H1 (cell line): Measurements from ENCODE around the gene TYSND1. TPM values are rescaled to one million over a fixed set of nuclear protein-coding genes. Genes with fewer than 3 reads are reported as not detected.

ENCODE experiments used
- BACH1 ChIP-seq: IDR thresholded peaks from 2 replicates; pipeline ENCODE4 v1.6.1; 2012; ENCODE audit warnings: low read length, improper control_type of control experiment
- CTCF ChIP-seq, 3 experiments: IDR thresholded peaks; 1 replicate in 2 of 3; 2 replicates in 1 of 3; pipeline versions ENCODE4 v1.5.1 to v1.6.1; 2011; ENCODE audit warnings: low read length in 3 of 3, mild to moderate bottlenecking in 3 of 3, inconsistent platforms in 2 of 3, low read depth in 1 of 3, moderate library complexity in 1 of 3; ENCODE audit not compliant: insufficient read depth in 1 of 3; ENCODE audit errors: control extremely low read depth in 1 of 3
- KDM4A ChIP-seq: IDR thresholded peaks from one replicate; pipeline ENCODE4 v1.7.1; 2012; ENCODE audit warnings: low read depth, mild to moderate bottlenecking, moderate library complexity, low read length, inconsistent platforms; ENCODE audit not compliant: severe bottlenecking
- MAX ChIP-seq: IDR thresholded peaks from 2 replicates; pipeline ENCODE4 v1.6.1; 2012; ENCODE audit warnings: inconsistent platforms
- NANOG ChIP-seq: IDR thresholded peaks from 2 replicates; pipeline ENCODE4 v1.6.1; 2011; ENCODE audit warnings: low read length, low read depth, mild to moderate bottlenecking, inconsistent platforms; ENCODE audit not compliant: insufficient read depth, poor library complexity, severe bottlenecking
- POLR2AphosphoS5 ChIP-seq: IDR thresholded peaks from 2 replicates; pipeline ENCODE4 v1.6.1; 2011; ENCODE audit warnings: low read depth, low read length
- RNF2 ChIP-seq: fragments of 200-900, 300-1000 bp; sonication (generic); IDR thresholded peaks from 2 replicates; pipeline ENCODE4 v1.7.1; 2016; ENCODE audit warnings: borderline replicate concordance, low read depth, mild to moderate bottlenecking, antibody characterized with exemption, low read length; ENCODE audit not compliant: poor library complexity, severe bottlenecking; ENCODE audit errors: missing control alignments
- YY1 ChIP-seq: IDR thresholded peaks from 2 replicates; pipeline ENCODE4 v1.6.1; 2011; ENCODE audit warnings: low read depth, mild to moderate bottlenecking, low read length
- polyA plus RNA-seq, 7 experiments: library from polyadenylated mRNA; depleted of rRNA in 3 of 7; stranded (reverse) in 5 of 7; unstranded in 2 of 7; fragments of >200 nt in 5 of 7; fragments of 200-250 nt in 2 of 7; gene quantifications; 1 replicate in 5 of 7; 2 replicates in 1 of 7; 4 replicates in 1 of 7; pipeline versions ENCODE4 v1.2.1 to v1.2.3, GENCODE V29; 2011 to 2013; ENCODE audit warnings: missing spikeins in 2 of 7, mixed read lengths in 2 of 7
- total RNA-seq: library from RNA; stranded (reverse); fragmentation: NEBNext Ultra II Directional; extraction: Animal tissue kit (Norgen Biotek cat#: 25700); gene quantifications from 2 replicates; pipeline ENCODE4 v1.2.1, GENCODE V29; 2021

TYSND1 gene
- total and polyA plus RNA-seq, 2 of the 8 experiments (the other 6 are each of a cell fraction or from before 2014, with no cell fraction given) = 11.9 to 15.0 TPM

DNA sequence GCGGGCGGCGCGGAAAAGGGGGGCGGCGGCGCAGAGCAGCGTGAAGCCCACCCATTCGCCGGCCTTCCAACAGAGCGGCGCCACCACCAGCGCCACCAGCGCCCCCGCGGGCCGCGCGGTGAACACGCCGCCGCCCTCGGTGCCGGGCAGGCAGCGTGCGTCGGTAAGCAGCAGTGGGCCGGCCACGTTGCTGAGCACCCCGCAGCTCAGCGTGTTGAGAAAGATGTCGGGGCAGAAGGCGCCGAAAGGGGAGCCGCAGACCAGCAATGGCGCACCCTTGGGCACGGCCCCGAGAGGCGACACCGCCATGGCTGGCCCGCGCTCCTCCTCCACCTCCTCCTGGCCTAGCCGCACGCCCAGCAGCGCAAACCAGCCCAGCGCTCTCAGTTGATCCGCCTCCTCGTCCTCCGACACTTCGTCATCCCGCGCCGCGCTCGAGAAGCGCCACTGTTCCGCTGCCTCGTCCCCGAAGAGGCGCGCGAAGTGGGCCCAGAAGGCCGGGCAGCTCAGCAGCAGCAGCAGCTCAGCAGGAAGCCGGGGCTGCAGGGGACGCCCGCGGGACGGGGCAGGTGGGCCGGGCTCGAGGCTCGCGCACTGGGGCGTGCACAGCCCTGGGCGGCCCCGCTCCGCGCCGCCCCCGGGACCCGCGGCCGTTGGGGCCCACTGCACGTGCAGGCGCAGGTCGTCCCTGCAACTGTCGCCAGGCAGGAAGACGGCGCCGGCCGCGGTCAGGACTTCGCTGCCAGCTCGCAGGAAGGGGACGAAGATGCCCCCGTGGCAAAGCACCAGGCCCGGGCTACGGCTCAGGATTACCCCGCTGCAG is 623 bp downstream of the TYSND1 start (continued):
- TF ChIP-seq POLR2AphosphoS5 = peak; percentile 35; the same call in 1 of the 2 replicates
- TF ChIP-seq KDM4A = peak; percentile 94
- no peak for TF ChIP-seq BACH1
- TF ChIP-seq MAX = peak; percentile 83
- TF ChIP-seq CTCF (IDR thresholded peaks at IDR 0.05; ENCODE audit: control extremely low read depth in 1 of 3, insufficient read depth in 1 of 3, low read depth in 1 of 3, low read length in 3 of 3) = peak; percentile 53 to 93 (median 54)
- peak; percentile 76 for TF ChIP-seq YY1
- no peak for TF ChIP-seq NANOG
- TF ChIP-seq RNF2 = peak; percentile 10
